HepG2 (cell line): ENCODE results near the gene LGR6.

Experiments used
- ARHGAP35 ChIP-seq: sonication (generic); formaldehyde crosslinking; IDR thresholded peaks from 2 replicates; pipeline ENCODE4 v1.9.0; 2022; ENCODE audit warnings: mild to moderate bottlenecking, inconsistent platforms, moderate library complexity, missing genetic modification reagents, borderline replicate concordance
- BRCA1 ChIP-seq: sonication (generic); formaldehyde crosslinking; IDR thresholded peaks from 2 replicates; pipeline ENCODE4 v1.4.0; 2020; ENCODE audit warnings: missing genetic modification reagents
- CTCF ChIP-seq: sonication (generic); formaldehyde crosslinking; IDR thresholded peaks from 2 replicates; pipeline ENCODE4 v1.5.0; 2020; ENCODE audit warnings: mild to moderate bottlenecking, missing genetic modification reagents, moderate library complexity
- IRF1 ChIP-seq: sonication (generic); formaldehyde crosslinking; IDR thresholded peaks from 2 replicates; pipeline ENCODE4 v1.4.0; 2020; ENCODE audit warnings: low read depth, mild to moderate bottlenecking, missing genetic modification reagents
- PHF20 ChIP-seq: sonication (generic); formaldehyde crosslinking; IDR thresholded peaks from 2 replicates; pipeline ENCODE4 v1.5.0; 2020; ENCODE audit warnings: mild to moderate bottlenecking, missing genetic modification reagents
- RELA ChIP-seq: sonication (generic); formaldehyde crosslinking; IDR thresholded peaks from 2 replicates; pipeline ENCODE4 v1.4.0; 2020; ENCODE audit warnings: missing genetic modification reagents
- SALL2 ChIP-seq: sonication (generic); formaldehyde crosslinking; IDR thresholded peaks from 2 replicates; pipeline ENCODE4 v1.8.1; 2023; ENCODE audit warnings: mild to moderate bottlenecking, missing genetic modification reagents, inconsistent platforms
- SP2 ChIP-seq: sonication (generic); formaldehyde crosslinking; IDR thresholded peaks from 2 replicates; pipeline ENCODE4 v1.5.1; 2020; ENCODE audit warnings: mild to moderate bottlenecking, missing genetic modification reagents
- ZNF282 ChIP-seq: fragments of 450-650 bp; IDR thresholded peaks from 2 replicates; pipeline ENCODE4 v1.6.1; 2018; ENCODE audit not compliant: partially characterized antibody

- TF ChIP-seq SALL2 (CRISPR knock-in tag) (no peak), RELA (no peak), CTCF (no peak), ARHGAP35 (no peak), PHF20 (CRISPR knock-in tag) (no peak), SP2 (CRISPR knock-in tag) (no peak), BRCA1 (CRISPR knock-in tag) (no peak), IRF1 (CRISPR knock-in tag) (no peak), ZNF282 (no peak)
Measured at GRCh38 chr1:202230939-202231645, 37.5 kb downstream of the LGR6 start.
